ENCODE measurements around the gene MACF1. TPM values are rescaled to one million over a fixed set of nuclear protein-coding genes. Genes with fewer than 3 reads are reported as not detected.

Gene MACF1
- total RNA-seq, 1 experiment from 2014 or later: 190 TPM

DNA sequence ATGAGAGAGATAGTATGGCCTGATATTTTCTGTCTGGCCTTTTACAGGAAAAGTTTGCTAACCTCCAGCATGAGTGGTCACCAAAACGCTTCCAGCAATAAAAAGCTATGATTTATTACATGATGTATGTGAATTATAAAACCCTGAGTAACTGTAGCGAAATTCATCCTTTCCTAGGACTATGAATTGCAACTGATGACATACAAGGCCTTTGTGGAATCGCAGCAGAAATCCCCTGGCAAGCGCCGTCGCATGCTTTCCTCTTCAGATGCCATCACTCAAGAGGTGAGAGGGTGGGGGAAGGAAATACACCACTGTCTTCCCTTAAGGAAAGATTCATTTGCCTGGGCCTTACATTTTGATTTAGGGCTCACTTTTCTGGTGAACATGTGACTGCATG is 117.9 kb downstream of the MACF1 start:
- no peaks in the 10 kb centered on the region for H3K4me1 ChIP-seq (ENCODE audit: insufficient read depth, low read length)
- no peak overlapping the region for H4K5ac ChIP-seq (ENCODE audit: insufficient read length, low read depth, low read length)
- no peak overlapping the region for H3K18ac ChIP-seq (ENCODE audit: insufficient read length, low read depth, low read length)
- H3K27ac Mint-ChIP-seq: no peak overlapping the region
- H2BK15ac ChIP-seq (ENCODE audit: low read depth, low read length): no peak overlapping the region
- no peak overlapping the region for H3K9ac ChIP-seq (ENCODE audit: extremely low read depth, insufficient read length, low read length)
- no peak overlapping the region for H2BK12ac ChIP-seq (ENCODE audit: insufficient read length, low read depth, low read length)
- H3K4me3 Mint-ChIP-seq: no peak overlapping the region
- TF ChIP-seq CTCF (conservative IDR thresholded peaks at IDR 0.05): no peak
- H3K4me1 Mint-ChIP-seq: no peaks in the 10 kb centered on the region
- no peaks in the 10 kb centered on the region for H4K20me1 ChIP-seq (ENCODE audit: control insufficient read depth, insufficient read depth, insufficient read length)
- H2BK5ac ChIP-seq (ENCODE audit: insufficient read length, low read length): no peak overlapping the region
- no peak overlapping the region for H4K91ac ChIP-seq (ENCODE audit: insufficient read length, low read depth, low read length)
- no peak overlapping the region for H3K27ac ChIP-seq (ENCODE audit: insufficient read length, low read depth, low read length)
- H4K8ac ChIP-seq (replicated peaks; ENCODE audit: insufficient read length, low read depth, low read length): no peak overlapping the region
- H2BK120ac ChIP-seq (ENCODE audit: low read depth, low read length, poor library complexity, severe bottlenecking): no peak overlapping the region
- no peaks in the 10 kb centered on the region for H3K27me3 ChIP-seq (ENCODE audit: insufficient read depth, low read length)
- no peaks in the 10 kb centered on the region for H3K79me1 ChIP-seq (ENCODE audit: insufficient read depth, low read depth, low read length, poor library complexity, severe bottlenecking)
- H2AFZ ChIP-seq (ENCODE audit: low read length): no peak overlapping the region
- H2AK5ac ChIP-seq (ENCODE audit: insufficient read length, low read length): no peak overlapping the region
- no peaks in the 10 kb centered on the region for H3K27me3 Mint-ChIP-seq (ENCODE audit: low read depth)
- no peak overlapping the region for H3K23ac ChIP-seq (ENCODE audit: insufficient read length, low read depth, low read length)
- H3K23me2 ChIP-seq (ENCODE audit: insufficient read length, low read depth, low read length, poor library complexity, severe bottlenecking): no peaks in the 10 kb centered on the region
- no peaks in the 10 kb centered on the region for H3K9me3 Mint-ChIP-seq
- no peak overlapping the region for H3K14ac ChIP-seq (ENCODE audit: insufficient read depth, low read length)
- H3K79me2 ChIP-seq (ENCODE audit: insufficient read depth, low read length): no peaks in the 10 kb centered on the region
- WGBS (ENCODE audit: extremely low coverage, insufficient read length, low lambda C conversion rate): no CpG with 5 or more reads among the region's 6 CpGs
- no peak for DNase-seq
- H3K9me3 ChIP-seq (ENCODE audit: control insufficient read depth, low read depth, low read length): no peaks in the 10 kb centered on the region
- H3K4ac ChIP-seq (ENCODE audit: low read depth, low read length): no peak overlapping the region
- H3K56ac ChIP-seq (ENCODE audit: insufficient read length, low read depth, low read length): no peak overlapping the region
- no peak overlapping the region for H2BK20ac ChIP-seq (ENCODE audit: low read depth, low read length, poor library complexity, severe bottlenecking)
- peaks cover 15 to 56% (median 51%) of the 10 kb centered on the region in 3 experiments for H3K36me3 Mint-ChIP-seq (ENCODE audit: insufficient read depth in 1 of 3, low read depth in 3 of 3)
- no peak overlapping the region for H3T11ph ChIP-seq (ENCODE audit: low read length)
- no peak overlapping the region for H3K4me2 ChIP-seq (ENCODE audit: insufficient read depth, insufficient read length, low read length)
